NCI-H82 treated with DMSO at 0.1 percent for 48 hours (cell line): ENCODE measurements around the gene TMEM129.

Experiments used
- DNase-seq: peaks from one replicate; lab custom pipeline; 2025; ENCODE audit not compliant: unreplicated experiment; lab: John Stamatoyannopoulos, UW

Gene TMEM129

GRCh38 chr4:1745165-1745564 lies 24.0 kb upstream of the TMEM129 start:
- no peak for DNase-seq

GRCh38 chr4:1744552-1744951 lies 23.4 kb upstream of the TMEM129 start:
- no peak for DNase-seq

DNA sequence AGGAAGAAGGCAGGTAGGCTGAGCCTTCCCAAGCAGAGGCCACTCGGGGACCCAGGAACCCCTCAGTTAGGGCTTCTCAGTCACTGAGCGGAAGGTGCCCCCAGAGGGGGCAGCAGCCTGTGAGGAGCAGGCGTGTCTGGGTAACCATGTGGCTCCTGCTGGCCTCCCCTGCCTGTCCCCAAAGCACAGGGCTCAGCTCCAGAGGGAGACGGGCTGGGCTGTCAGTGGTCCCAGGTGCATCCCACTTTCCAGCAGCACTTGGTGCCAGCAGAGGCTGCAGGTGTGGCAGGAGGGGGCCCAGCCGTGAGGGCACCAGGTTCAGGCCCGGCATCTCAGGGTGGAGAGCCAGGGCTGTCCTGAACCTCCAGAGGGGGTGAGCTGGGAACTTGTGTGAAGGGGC lies 22.9 kb upstream of the TMEM129 start:
- no peak for DNase-seq

- DNase-seq = no peak
These were observed 22.4 kb upstream of the TMEM129 start for GRCh38 chr4:1743551-1743950.

DNA sequence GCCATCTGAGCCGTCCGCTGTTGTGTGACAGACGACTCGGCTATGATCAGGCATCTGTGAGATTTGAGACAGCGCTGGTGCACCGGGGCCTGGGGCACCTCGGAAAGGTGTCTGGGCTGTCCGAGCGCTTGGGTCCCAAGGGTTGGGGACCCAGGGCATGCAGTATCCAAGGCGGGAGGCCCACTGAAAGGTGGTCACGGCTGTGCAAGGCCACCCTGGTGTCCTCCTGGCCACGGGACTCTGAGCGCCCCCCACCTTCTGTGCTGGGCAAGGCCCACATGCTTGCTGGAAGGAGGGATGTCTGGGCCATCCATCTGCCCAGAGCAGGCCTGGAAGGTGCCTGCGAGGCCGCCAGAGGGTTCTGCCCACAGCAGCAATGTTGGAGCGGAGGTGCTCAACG lies 20.1 kb upstream of the TMEM129 start:
- no peak for DNase-seq

DNA sequence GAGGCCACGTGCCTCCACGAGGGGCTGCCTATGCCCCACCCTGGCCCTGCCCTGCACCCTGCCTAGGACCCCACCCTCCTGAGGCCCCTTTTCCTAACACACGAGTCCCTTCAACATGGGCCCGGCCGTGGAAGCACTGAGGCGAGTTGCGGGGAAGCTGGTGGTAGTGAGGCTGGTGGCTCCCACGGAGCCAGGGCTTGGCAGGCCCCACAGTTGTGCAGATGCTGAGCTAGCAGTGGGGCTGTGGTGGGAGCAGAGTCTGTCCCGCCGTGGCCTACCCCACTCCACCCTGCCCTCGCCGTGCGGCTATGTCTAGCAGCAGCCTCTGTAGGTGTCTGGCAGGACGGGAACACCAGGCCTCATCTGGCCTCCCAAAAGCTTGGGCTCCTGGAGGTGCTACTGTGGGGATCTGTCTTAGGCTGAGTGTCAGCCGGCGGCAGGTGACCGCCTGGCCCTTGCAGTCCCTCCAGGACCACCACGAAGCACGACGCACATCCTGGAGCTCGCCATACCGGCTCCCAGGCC lies 19.0 kb upstream of the TMEM129 start:
- DNase-seq = no peak

DNA sequence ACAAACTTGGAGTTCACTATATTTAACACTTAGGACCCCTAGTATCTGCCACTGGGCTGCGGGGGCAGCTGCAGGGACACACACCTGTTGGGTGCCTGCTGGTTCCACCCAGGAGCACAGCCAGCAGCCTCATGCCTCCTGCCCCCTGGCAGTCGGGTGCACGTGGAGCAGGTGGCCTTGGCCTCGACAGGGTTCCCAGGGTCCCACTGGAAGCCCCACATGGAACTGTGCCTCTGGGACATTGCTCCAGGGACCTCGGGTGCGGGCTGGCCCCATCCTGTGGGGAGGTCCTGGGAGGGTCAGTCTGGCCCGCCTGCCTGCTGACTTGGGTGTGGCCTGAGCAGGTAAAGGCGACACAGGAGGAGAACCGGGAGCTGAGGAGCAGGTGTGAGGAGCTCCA lies 18.2 kb upstream of the TMEM129 start:
- DNase-seq = no peak

DNA sequence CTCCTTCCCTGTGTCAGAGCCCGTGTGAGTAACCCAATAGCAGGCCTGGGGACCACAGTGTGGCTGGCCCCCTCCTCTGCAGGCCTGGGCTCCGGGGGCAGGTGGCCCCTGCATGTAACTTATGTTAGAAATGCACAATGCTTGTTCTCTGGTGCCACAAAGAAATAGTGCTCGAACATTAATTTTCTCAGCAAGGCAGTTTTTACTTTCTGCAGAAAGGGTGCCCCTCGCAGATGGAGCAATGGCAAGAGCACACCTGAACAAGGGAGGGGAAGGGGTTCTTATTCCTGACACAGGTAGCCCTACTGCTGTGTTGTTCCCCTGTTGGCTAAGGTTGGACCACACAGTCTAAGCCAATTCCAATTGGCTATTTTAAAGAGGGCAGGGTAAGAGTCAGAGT lies 17.3 kb upstream of the TMEM129 start:
- DNase-seq = no peak

- no peak for DNase-seq
These were observed 16.5 kb upstream of the TMEM129 start for GRCh38 chr4:1737666-1738065.

GRCh38 chr4:1736812-1737211 lies 15.7 kb upstream of the TMEM129 start:
- DNase-seq = no peak

- DNase-seq = no peak
These were observed 14.1 kb upstream of the TMEM129 start for GRCh38 chr4:1735215-1735614.

- no peak for DNase-seq
These were observed 11.8 kb upstream of the TMEM129 start for GRCh38 chr4:1732911-1733310.

DNA sequence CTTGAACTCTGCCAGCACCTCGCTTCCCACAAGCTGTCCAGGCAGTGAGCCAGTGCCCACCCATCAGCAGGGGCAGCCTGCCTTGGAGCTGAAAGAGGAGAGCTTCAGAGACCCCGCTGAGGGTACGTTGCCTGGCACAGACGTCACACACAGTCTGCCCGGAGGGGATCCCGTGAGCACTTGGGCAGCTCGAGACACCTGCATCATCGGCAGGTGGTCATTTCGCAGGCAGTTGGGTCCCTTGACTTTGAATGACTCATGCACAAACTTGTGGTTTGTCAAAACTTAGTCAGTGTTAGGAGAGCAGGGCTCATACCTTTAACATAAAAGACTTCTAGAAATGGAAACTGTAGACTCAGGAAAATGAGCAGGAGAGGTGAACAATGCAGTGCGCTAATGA lies 10.1 kb upstream of the TMEM129 start:
- DNase-seq = no peak

DNA sequence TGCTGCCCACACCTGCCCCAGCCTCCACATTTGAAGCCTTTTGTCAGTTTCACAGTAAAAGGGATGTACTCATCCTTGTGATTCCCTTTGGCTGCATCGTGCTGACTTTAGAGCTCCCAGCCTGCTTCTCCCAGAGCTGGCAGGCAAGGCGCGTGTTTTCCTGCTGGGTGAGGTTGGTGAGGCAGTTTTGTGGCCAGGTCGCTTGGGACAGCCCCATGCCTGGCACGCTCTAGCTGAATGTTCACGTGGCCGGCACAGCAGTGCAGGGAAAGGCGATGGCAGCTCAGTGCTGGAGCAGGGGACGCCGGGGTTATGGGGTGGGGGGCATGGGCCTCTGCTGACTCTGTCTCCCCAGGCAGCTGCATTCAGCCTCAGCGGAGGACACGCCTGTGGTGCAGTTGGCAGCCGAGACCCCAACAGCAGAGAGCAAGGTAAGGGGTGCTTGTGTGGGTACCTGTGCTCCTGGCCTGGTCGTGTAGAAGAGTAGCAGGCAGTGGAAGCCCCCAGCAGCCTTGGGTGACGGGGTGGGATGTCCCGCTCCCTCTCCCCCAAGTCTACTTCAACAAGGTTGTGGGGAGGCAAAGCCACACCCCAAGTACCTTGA lies 9.5 kb upstream of the TMEM129 start:
- DNase-seq = no peak

DNA sequence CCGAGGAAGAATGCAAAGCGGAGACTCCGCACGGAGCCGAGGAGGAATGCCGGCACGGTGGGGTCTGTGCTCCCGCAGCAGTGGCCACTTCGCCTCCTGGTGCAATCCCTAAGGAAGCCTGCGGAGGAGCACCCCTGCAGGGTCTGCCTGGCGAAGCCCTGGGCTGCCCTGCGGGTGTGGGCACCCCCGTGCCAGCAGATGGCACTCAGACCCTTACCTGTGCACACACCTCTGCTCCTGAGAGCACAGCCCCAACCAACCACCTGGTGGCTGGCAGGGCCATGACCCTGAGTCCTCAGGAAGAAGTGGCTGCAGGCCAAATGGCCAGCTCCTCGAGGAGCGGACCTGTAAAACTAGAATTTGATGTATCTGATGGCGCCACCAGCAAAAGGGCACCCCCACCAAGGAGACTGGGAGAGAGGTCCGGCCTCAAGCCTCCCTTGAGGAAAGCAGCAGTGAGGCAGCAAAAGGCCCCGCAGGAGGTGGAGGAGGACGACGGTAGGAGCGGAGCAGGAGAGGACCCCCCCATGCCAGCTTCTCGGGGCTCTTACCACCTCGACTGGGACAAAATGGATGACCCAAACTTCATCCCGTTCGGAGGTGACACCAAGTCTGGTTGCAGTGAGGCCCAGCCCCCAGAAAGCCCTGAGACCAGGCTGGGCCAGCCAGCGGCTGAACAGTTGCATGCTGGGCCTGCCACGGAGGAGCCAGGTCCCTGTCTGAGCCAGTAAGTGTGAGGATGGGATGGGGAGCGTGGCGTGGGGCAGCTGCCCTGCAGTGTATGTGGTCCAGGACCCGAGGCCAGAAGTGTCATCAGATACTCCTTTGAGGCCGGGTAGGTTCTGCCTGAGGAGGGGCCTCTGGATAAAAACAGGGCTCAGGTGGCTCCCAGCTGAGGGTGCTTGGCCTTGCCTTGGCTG lies 7.2 kb upstream of the TMEM129 start:
- DNase-seq = no peak

DNA sequence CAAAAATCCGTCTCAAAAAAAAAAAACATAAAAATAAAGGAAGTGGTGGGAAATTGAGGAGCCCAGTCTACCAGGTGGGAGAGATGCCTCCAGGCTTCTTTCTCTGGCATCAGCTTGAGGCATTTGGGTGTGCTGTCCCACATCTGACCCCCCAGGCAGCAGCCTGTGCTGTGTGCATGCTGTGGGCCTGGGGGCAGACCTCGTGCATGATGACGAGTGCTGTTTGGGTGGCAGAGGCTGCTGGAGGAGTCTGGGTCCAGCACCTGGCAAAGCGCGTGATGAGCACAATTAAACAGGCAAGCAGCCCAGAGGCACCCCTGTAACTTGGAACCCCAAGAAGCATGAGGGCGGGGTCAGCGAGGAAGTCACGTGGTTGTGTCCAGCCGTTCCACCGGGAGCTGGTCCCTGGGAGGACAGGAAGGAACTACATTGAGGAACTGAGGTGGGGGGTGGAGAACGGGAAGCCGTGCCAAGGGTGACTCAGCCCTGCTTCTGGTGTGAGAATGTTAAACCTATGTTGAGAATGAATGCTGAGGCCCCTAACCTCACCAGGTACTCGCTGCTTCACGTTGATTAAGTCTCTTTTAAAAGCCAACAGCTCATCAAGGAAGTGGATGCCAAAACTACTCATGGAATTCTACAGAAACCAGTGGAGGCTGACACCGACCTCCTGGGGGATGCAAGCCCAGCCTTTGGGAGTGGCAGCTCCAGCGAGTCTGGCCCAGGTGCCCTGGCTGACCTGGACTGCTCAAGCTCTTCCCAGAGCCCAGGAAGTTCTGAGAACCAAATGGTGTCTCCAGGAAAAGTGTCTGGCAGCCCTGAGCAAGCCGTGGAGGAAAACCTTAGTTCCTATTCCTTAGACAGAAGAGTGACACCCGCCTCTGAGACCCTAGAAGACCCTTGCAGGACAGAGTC lies 6.3 kb upstream of the TMEM129 start:
- no peak for DNase-seq

- DNase-seq = no peak
These were observed 5.2 kb upstream of the TMEM129 start for GRCh38 chr4:1726146-1726934.

DNA sequence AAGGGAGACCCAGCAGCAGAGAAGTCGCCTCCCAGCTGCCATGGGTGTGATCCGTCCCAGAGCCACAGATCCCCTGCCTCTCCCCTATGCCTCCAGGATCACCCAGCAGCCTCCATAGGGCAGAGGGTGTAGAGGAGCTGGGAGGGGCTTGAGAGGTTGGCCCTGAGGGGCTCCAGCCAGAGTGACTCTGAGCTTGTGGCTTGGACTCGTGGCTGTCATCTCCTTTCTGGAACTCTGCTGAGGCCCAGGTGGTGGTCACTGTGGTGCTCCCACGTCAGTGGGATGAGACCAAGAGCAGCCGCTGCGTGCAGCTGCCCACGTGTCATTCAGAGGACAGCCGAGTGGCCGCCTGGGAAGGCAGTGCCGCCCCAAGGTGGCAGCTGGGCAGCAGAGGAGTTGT lies 4.4 kb upstream of the TMEM129 start:
- DNase-seq = no peak

GRCh38 chr4:1723131-1723801 lies 2.1 kb upstream of the TMEM129 start:
- DNase-seq = no peak

DNA sequence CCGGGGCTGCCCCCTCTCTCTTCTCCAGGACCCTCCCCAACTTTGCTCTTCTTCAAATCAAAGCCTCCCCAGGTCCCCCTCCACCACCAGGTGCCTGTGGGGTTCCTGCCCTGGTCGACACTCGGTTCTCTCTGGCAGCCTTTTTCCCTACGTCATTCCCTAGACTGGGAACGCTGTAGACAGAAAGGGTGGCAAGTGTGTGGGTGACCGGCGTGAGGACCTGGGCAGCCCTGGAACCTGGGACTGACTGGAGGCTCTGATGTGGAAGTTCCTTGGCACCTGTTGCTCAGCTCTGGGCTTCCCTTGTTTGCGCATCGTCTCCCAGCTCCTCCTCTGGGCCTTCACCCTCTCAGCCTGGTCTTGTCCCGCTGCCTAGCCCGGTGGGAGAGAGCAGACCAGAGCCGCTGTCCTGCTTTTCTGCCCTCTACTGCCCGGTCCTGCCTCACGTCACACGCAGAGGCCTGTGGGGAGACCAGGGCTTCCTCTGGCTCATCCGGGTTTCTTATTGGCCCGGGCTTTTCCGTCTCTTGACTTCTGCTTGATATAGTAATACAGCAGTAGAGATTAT lies 1.5 kb upstream of the TMEM129 start:
- DNase-seq = no peak
